Ascending aorta (tissue), 2 donors: Measurements from ENCODE around the gene USP17L12. TPM values are rescaled to one million over a fixed set of nuclear protein-coding genes. Genes with fewer than 3 reads are reported as not detected.
"Not testable (repeated sequence)": the region's sequence is repeated elsewhere in the genome, so short reads cannot be mapped to it uniquely, and the experiment has no call there.

Experiments used
- DNase-seq, 2 donors: peaks; one replicate each; pipeline ENCODE4 v3.0.0-alpha.2; 2019; ENCODE audit warnings: low spot score in 2 of 2
- H3K27ac ChIP-seq, 2 donors: fragments of 200-600 bp; sonication (generic); one replicate each; pipeline ENCODE4 v1.5.1; 2016 to 2017; ENCODE audit warnings: mild to moderate bottlenecking in 1 of 2
- H3K27me3 ChIP-seq: fragments of 200-600 bp; sonication (generic); one replicate; pipeline ENCODE4 v1.5.1; 2017
- H3K36me3 ChIP-seq, 2 donors: fragments of 200-600 bp; sonication (generic); one replicate each; pipeline ENCODE4 v1.5.1; 2016
- H3K4me1 ChIP-seq, 2 donors: fragments of 200-600 bp; sonication (generic); one replicate each; pipeline ENCODE4 v1.5.1; 2016 to 2017; ENCODE audit warnings: mild to moderate bottlenecking in 1 of 2
- H3K4me3 ChIP-seq, 2 donors: fragments of 200-600 bp; sonication (generic); one replicate each; pipeline ENCODE4 v1.5.1; 2016 to 2017; ENCODE audit warnings: mild to moderate bottlenecking in 1 of 2
- H3K9me3 ChIP-seq, 2 donors: fragments of 200-600 bp; sonication (generic); one replicate each; pipeline ENCODE4 v1.5.1; 2016
- intact Hi-C: fragments of 100-400 bp; cut with DNase I; formaldehyde crosslinking; loops from one replicate; pipeline ENCODE4 v1.15.1; 2023
- total RNA-seq: library from RNA; depleted of rRNA; stranded (reverse); fragments of >200 nt; gene quantifications from one replicate; pipeline ENCODE4 v1.1.0, GENCODE V29; 2016

Gene USP17L12, protein sequence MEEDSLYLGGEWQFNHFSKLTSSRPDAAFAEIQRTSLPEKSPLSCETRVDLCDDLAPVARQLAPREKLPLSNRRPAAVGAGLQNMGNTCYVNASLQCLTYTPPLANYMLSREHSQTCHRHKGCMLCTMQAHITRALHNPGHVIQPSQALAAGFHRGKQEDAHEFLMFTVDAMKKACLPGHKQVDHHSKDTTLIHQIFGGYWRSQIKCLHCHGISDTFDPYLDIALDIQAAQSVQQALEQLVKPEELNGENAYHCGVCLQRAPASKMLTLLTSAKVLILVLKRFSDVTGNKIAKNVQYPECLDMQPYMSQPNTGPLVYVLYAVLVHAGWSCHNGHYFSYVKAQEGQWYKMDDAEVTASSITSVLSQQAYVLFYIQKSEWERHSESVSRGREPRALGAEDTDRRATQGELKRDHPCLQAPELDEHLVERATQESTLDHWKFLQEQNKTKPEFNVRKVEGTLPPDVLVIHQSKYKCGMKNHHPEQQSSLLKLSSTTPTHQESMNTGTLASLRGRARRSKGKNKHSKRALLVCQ
- total RNA-seq = not detected

DNA sequence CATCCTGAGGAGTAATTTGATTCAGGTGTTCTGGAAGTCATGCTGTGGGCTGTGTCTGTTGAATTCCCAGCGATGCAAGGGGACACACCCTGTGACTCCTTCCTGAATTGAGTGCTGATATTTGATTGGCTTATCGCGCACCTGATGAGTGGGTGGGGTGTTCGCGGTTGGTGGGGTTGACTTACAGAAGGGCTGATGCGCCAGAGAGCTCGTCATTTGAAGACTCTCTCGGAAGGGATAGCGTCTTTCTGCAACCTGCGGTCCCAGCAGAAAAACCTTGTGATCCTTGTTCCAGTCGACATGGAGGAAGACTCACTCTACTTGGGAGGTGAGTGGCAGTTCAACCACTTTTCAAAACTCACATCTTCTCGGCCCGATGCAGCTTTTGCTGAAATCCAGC lies at the start of gene USP17L12:
USP17L12 (plus strand) TSS at position 301 of the 400 bp plus-strand sequence; CDS start at position 301, 0 bp downstream.
- H3K27me3 ChIP-seq, H3K9me3 ChIP-seq, DNase-seq, H3K4me3 ChIP-seq, H3K36me3 ChIP-seq, H3K4me1 ChIP-seq, intact Hi-C loops, H3K27ac ChIP-seq: not testable (repeated sequence)

DNA sequence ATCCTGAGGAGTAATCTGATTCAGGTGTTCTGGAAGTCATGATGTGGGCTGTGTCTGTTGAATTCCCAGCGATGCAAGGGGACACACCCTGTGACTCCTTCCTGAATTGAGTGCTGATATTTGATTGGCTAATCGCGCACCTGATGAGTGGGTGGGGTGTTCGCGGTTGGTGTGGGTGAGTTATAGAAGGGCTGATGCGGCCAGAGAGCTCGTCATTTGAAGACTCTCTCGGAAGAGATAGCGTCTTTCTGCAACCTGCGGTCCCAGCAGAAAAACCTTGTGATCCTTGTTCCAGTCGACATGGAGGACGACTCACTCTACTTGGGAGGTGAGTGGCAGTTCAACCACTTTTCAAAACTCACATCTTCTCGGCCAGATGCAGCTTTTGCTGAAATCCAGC lies 9.6 kb upstream of the USP17L12 start, which contains the start of gene USP17L10:
USP17L10 (plus strand) TSS at position 301 of the 400 bp plus-strand sequence; CDS start at position 301, 0 bp downstream.
- DNase-seq, H3K9me3 ChIP-seq, H3K27me3 ChIP-seq, H3K27ac ChIP-seq, H3K4me3 ChIP-seq, H3K36me3 ChIP-seq, H3K4me1 ChIP-seq, intact Hi-C loops: not testable (repeated sequence)

DNA sequence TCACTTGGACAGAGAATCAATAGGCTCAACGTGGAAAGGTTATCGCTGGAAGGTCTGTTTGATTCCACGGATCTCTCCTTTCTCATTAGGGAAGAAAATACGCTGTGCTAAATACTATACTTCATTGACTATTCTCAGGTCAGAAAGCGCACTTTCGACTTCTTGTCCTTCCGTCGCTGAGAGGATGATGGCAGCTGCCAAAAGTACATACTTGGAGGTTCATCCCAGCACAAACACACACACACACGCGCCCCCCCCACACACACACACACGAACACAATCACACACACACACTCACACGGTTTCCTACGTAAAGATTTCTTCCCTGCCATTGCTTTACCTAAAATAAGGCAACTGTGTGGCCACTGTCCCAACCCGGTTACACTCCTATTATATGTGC lies 5.3 kb upstream of the USP17L12 start:
- DNase-seq = peak; percentile 3 to 21
- H3K27ac ChIP-seq, H3K4me3 ChIP-seq, H3K4me1 ChIP-seq, H3K36me3 ChIP-seq, H3K9me3 ChIP-seq, H3K27me3 ChIP-seq, intact Hi-C loops: not testable (repeated sequence)

- H3K4me1 ChIP-seq, intact Hi-C loops, H3K4me3 ChIP-seq, H3K27me3 ChIP-seq, H3K9me3 ChIP-seq, H3K27ac ChIP-seq, H3K36me3 ChIP-seq, DNase-seq: not testable (repeated sequence)
Observed at GRCh38 chr4:9215105-9215504, 4.8 kb upstream of the USP17L12 start, which contains the start of gene USP17L11. Gene USP17L11, plus strand, starts transcription at chr4:9215405. Its CDS starts 0 bp downstream, at chr4:9215405.

GRCh38 chr4:9224596-9224995 lies 4.6 kb downstream of the USP17L12 start, which contains the start of gene USP17L13:
Gene USP17L13, plus strand, starts transcription at chr4:9224896. Its CDS starts 0 bp downstream, at chr4:9224896.
- intact Hi-C loops, H3K9me3 ChIP-seq, DNase-seq, H3K4me1 ChIP-seq, H3K27me3 ChIP-seq, H3K27ac ChIP-seq, H3K4me3 ChIP-seq, H3K36me3 ChIP-seq: not testable (repeated sequence)

DNA sequence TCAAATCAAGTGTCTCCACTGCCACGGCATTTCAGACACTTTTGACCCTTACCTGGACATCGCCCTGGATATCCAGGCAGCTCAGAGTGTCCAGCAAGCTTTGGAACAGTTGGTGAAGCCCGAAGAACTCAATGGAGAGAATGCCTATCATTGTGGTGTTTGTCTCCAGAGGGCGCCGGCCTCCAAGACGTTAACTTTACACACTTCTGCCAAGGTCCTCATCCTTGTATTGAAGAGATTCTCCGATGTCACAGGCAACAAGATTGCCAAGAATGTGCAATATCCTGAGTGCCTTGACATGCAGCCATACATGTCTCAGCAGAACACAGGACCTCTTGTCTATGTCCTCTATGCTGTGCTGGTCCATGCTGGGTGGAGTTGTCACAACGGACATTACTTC lies 10.3 kb downstream of the USP17L12 start:
- intact Hi-C loops, H3K36me3 ChIP-seq, H3K27me3 ChIP-seq, H3K9me3 ChIP-seq, H3K4me1 ChIP-seq, H3K27ac ChIP-seq, H3K4me3 ChIP-seq: not testable (repeated sequence)
- peak in 1 of 2 donors; percentile 39 for DNase-seq

- H3K9me3 ChIP-seq, H3K4me1 ChIP-seq, H3K27ac ChIP-seq, intact Hi-C loops, DNase-seq, H3K27me3 ChIP-seq, H3K36me3 ChIP-seq, H3K4me3 ChIP-seq: not testable (repeated sequence)
Observed at GRCh38 chr4:9234085-9234484, 14.1 kb downstream of the USP17L12 start, which contains the start of gene USP17L15. Gene USP17L15, plus strand, starts transcription at chr4:9234385. Its CDS starts 0 bp downstream, at chr4:9234385.

DNA sequence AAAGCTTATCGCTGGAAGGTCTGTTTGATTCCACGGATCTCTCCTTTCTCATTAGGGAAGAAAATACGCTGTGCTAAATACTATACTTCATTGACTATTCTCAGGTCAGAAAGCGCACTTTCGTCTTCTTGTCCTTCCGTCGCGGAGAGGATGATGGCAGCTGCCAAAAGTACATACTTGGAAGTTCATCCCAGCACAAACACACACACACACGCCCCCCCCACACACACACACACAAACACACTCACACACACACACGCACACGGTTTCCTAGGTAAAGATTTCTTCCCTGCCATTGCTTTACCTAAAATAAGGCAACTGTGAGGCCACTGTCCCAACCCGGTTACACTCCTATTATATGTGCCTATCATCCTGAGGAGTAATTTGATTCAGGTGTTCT lies 18.5 kb downstream of the USP17L12 start:
- H3K27me3 ChIP-seq, H3K36me3 ChIP-seq, H3K27ac ChIP-seq, H3K4me1 ChIP-seq, H3K4me3 ChIP-seq, intact Hi-C loops, H3K9me3 ChIP-seq: not testable (repeated sequence)
- peak in 1 of 2 donors; percentile 38 for DNase-seq

GRCh38 chr4:9243579-9243978 lies 23.6 kb downstream of the USP17L12 start, which contains the start of gene USP17L17:
Gene USP17L17, plus strand, starts transcription at chr4:9243879. Its CDS starts 0 bp downstream, at chr4:9243879.
- DNase-seq, H3K4me1 ChIP-seq, H3K36me3 ChIP-seq, H3K9me3 ChIP-seq, H3K27ac ChIP-seq, intact Hi-C loops, H3K27me3 ChIP-seq, H3K4me3 ChIP-seq: not testable (repeated sequence)

GRCh38 chr4:9247953-9248680 lies 28.2 kb downstream of the USP17L12 start, which contains the start of gene USP17L18:
Gene USP17L18, plus strand, starts transcription at chr4:9248630. Its CDS starts 0 bp downstream, at chr4:9248630.
- H3K4me3 ChIP-seq, intact Hi-C loops, H3K27me3 ChIP-seq, H3K36me3 ChIP-seq, H3K27ac ChIP-seq, H3K4me1 ChIP-seq, H3K9me3 ChIP-seq: not testable (repeated sequence)
- peak; percentile 4 to 60 for DNase-seq

- H3K27ac ChIP-seq, intact Hi-C loops, H3K4me1 ChIP-seq, H3K27me3 ChIP-seq, DNase-seq, H3K4me3 ChIP-seq, H3K9me3 ChIP-seq, H3K36me3 ChIP-seq: not testable (repeated sequence)
Observed at GRCh38 chr4:9253078-9253477, 33.1 kb downstream of the USP17L12 start, which contains the start of gene USP17L19. Gene USP17L19, plus strand, starts transcription at chr4:9253378. Its CDS starts 0 bp downstream, at chr4:9253378.

GRCh38 chr4:9257824-9258223 lies 37.9 kb downstream of the USP17L12 start, which contains the start of gene USP17L20:
Gene USP17L20, plus strand, starts transcription at chr4:9258124. Its CDS starts 0 bp downstream, at chr4:9258124.
- H3K4me1 ChIP-seq, H3K9me3 ChIP-seq, H3K36me3 ChIP-seq, intact Hi-C loops, DNase-seq, H3K27me3 ChIP-seq, H3K27ac ChIP-seq, H3K4me3 ChIP-seq: not testable (repeated sequence)

GRCh38 chr4:9262572-9262971 lies 42.6 kb downstream of the USP17L12 start, which contains the start of gene USP17L21:
Gene USP17L21, plus strand, starts transcription at chr4:9262872. Its CDS starts 0 bp downstream, at chr4:9262872.
- H3K9me3 ChIP-seq, H3K36me3 ChIP-seq, H3K27ac ChIP-seq, H3K4me1 ChIP-seq, H3K27me3 ChIP-seq, intact Hi-C loops, DNase-seq, H3K4me3 ChIP-seq: not testable (repeated sequence)
